CD14-positive monocyte (primary cell): ENCODE data around the gene ELF1. TPM values are rescaled to one million over a fixed set of nuclear protein-coding genes. Genes with fewer than 3 reads are reported as not detected.
A peak's percentile ranks its signal among the peaks of the same experiment; 100 is the strongest.
"Not testable (repeated sequence)": the region's sequence is repeated elsewhere in the genome, so short reads cannot be mapped to it uniquely, and the experiment has no call there.

Experiments used
- DNase-seq, 3 donors: peaks; one replicate each; pipeline ENCODE4 v3.0.0-alpha.2; 2011 to 2022
- H2AFZ ChIP-seq: 2 replicates; pipeline ENCODE4 v1.6.0; 2012; ENCODE audit warnings: mild to moderate bottlenecking, low read depth, low read length, inconsistent platforms; ENCODE audit not compliant: insufficient read depth, poor library complexity, severe bottlenecking
- H3K27ac ChIP-seq, 2 donors: 1 replicate in 1 of 2; 2 replicates in 1 of 2; pipeline ENCODE4 v1.5.1; 2012 to 2013; ENCODE audit warnings: low read length in 2 of 2, control low read depth in 1 of 2, inconsistent platforms in 1 of 2, low read depth in 1 of 2, mild to moderate bottlenecking in 1 of 2
- H3K27me3 ChIP-seq, 2 donors: one replicate each; pipeline versions ENCODE4 v1.6.0 to v1.6.1; 2011 to 2013; ENCODE audit warnings: low read length in 2 of 2; ENCODE audit not compliant: control insufficient read depth in 2 of 2, insufficient read depth in 2 of 2
- H3K36me3 ChIP-seq, 2 donors: replicated peaks in 1 of 2; 1 replicate in 1 of 2; 2 replicates in 1 of 2; pipeline versions ENCODE4 v1.5.1 to v1.6.1; 2012 to 2013; ENCODE audit warnings: low read length in 2 of 2, control low read depth in 1 of 2, inconsistent platforms in 1 of 2, mild to moderate bottlenecking in 1 of 2; ENCODE audit not compliant: insufficient read depth in 2 of 2, control insufficient read depth in 1 of 2
- H3K4me1 ChIP-seq, 2 donors: 1 replicate in 1 of 2; 2 replicates in 1 of 2; pipeline versions ENCODE4 v1.5.1 to v1.6.1; 2012 to 2013; ENCODE audit warnings: low read length in 2 of 2, control low read depth in 1 of 2, inconsistent platforms in 1 of 2, mild to moderate bottlenecking in 1 of 2, moderate library complexity in 1 of 2; ENCODE audit not compliant: insufficient read depth in 2 of 2, control insufficient read depth in 1 of 2
- H3K4me2 ChIP-seq: replicated peaks from 2 replicates; pipeline ENCODE3; 2012; ENCODE audit warnings: low read length, moderate library complexity, mild to moderate bottlenecking; ENCODE audit not compliant: poor library complexity, severe bottlenecking; ENCODE audit errors: extremely low read depth
- H3K4me3 ChIP-seq, 3 experiments: fragments of 200-600 bp in 1 of 3; sonication (generic) in 1 of 3; replicated peaks in 1 of 3; 1 replicate in 2 of 3; 2 replicates in 1 of 3; pipeline ENCODE4 v1.5.1; 2011 to 2013; ENCODE audit warnings: low read length in 3 of 3, mild to moderate bottlenecking in 3 of 3, control low read depth in 2 of 3, low read depth in 2 of 3, inconsistent platforms in 1 of 3, moderate library complexity in 1 of 3
- H3K79me2 ChIP-seq: 2 replicates; pipeline ENCODE4 v1.6.0; 2012; ENCODE audit warnings: mild to moderate bottlenecking, control low read depth, inconsistent platforms, low read length, moderate library complexity; ENCODE audit not compliant: insufficient read depth
- H3K9ac ChIP-seq: 2 replicates; pipeline ENCODE4 v1.6.0; 2017; ENCODE audit warnings: low read length, mild to moderate bottlenecking; ENCODE audit not compliant: insufficient read depth, poor library complexity, severe bottlenecking
- H3K9me3 ChIP-seq, 2 donors: replicated peaks in 1 of 2; 1 replicate in 1 of 2; 2 replicates in 1 of 2; pipeline versions ENCODE4 v1.5.1 to v1.6.1; 2012 to 2013; ENCODE audit warnings: low read length in 2 of 2, control low read depth in 1 of 2; ENCODE audit not compliant: control insufficient read depth in 1 of 2, insufficient read depth in 1 of 2
- H4K20me1 ChIP-seq: 2 replicates; pipeline ENCODE4 v1.6.0; 2012; ENCODE audit warnings: mild to moderate bottlenecking, low read length, control low read depth, moderate library complexity; ENCODE audit not compliant: insufficient read depth
- H3K27ac Mint-ChIP-seq, 7 donors: one replicate each; pipeline ENCODE4 v1.8.0; 2020; ENCODE audit warnings: mild to moderate bottlenecking in 7 of 7, mixed read lengths in 7 of 7, moderate library complexity in 6 of 7, inconsistent platforms in 2 of 7
- H3K27me3 Mint-ChIP-seq, 3 donors: one replicate each; pipeline ENCODE4 v1.8.0; 2021 to 2022; ENCODE audit warnings: low read depth in 3 of 3, mild to moderate bottlenecking in 3 of 3, mixed read lengths in 3 of 3, moderate library complexity in 3 of 3, inconsistent platforms in 1 of 3
- H3K36me3 Mint-ChIP-seq, 2 donors: one replicate each; pipeline ENCODE4 v1.8.0; 2020; ENCODE audit warnings: mixed read lengths in 2 of 2, inconsistent platforms in 1 of 2, mild to moderate bottlenecking in 1 of 2
- H3K4me1 Mint-ChIP-seq: one replicate; pipeline ENCODE4 v1.8.0; 2020; ENCODE audit warnings: mild to moderate bottlenecking, mixed read lengths
- H3K4me3 Mint-ChIP-seq, 2 donors: one replicate each; pipeline ENCODE4 v1.8.0; 2020; ENCODE audit warnings: mild to moderate bottlenecking in 2 of 2, mixed read lengths in 2 of 2, moderate library complexity in 1 of 2
- H3K9me3 Mint-ChIP-seq, 7 donors: one replicate each; pipeline ENCODE4 v1.8.0; 2020 to 2022; ENCODE audit warnings: mixed read lengths in 7 of 7, mild to moderate bottlenecking in 6 of 7, moderate library complexity in 6 of 7, inconsistent platforms in 2 of 7
- CTCF ChIP-seq: fragments of 200-600 bp; IDR thresholded peaks from one replicate; pipeline ENCODE4 v1.8.0; 2022; ENCODE audit warnings: antibody characterized with exemption, mild to moderate bottlenecking
- WGBS: methylation state at CpG from one replicate; pipeline ENCODE4 v1.1.5; 2013; ENCODE audit warnings: missing lambda C conversion rate; ENCODE audit not compliant: insufficient coverage; 5-methylcytosine and 5-hydroxymethylcytosine counted together
- intact Hi-C, 2 donors: fragments of 100-400 bp; cut with micrococcal nuclease; formaldehyde crosslinking; loops; one replicate each; pipeline versions ENCODE4 v1.15.0 to v1.15.1; 2023
- polyA plus RNA-seq, 3 donors: library from polyadenylated mRNA; depleted of rRNA in 1 of 3; unstranded in 2 of 3; stranded (reverse) in 1 of 3; fragments of 300-500 nt in 2 of 3; fragments of >200 nt in 1 of 3; fragmentation: Illumina TruSeq in 2 of 3; gene quantifications; 1 replicate in 2 of 3; 2 replicates in 1 of 3; pipeline ENCODE4 v1.2.3, GENCODE V29; 2012 to 2021

ELF1 gene
- polyA plus RNA-seq, 3 donors, result 63.1 to 83.3 (median 83.3) TPM

- no peaks in the 10 kb centered on the region for H3K27me3 ChIP-seq
- H3K9ac ChIP-seq, result peak overlapping the region; percentile 16
- no peak overlapping the region for H2AFZ ChIP-seq
- peak overlapping the region in 1 of 3 experiments; percentile 36 for H3K4me3 ChIP-seq
- intact Hi-C loops, result loop anchor here (2.0 to 10.0 kb wide), 3 partner anchors 17 to 45 kb away; partner anchors contain the start of gene ELF1 (in 1 of the 2)
- H3K4me2 ChIP-seq, result peak overlapping the region; percentile 40
- DNase-seq, result peak; percentile 78 to 93 (median 91)
- Mint-ChIP-seq H3K36me3 (peaks cover 17 to 18% of the 10 kb centered on the region in 2 donors), H3K4me3 (peak overlapping the region in 1 of 2 donors; percentile 41), H3K27me3 (peaks cover 0 to 3% (median 2%) of the 10 kb centered on the region in 3 donors), H3K27ac (peak overlapping the region; percentile 86 to 95 (median 90)), H3K4me1 (peaks cover 53% of the 10 kb centered on the region), H3K9me3 (peaks cover 0 to 12% (median 6%) of the 10 kb centered on the region in 7 donors)
- peaks cover 19% of the 10 kb centered on the region for H4K20me1 ChIP-seq
- peak overlapping the region; percentile 1 to 90 for H3K27ac ChIP-seq
- H3K4me1 ChIP-seq, result peaks cover 52 to 63% of the 10 kb centered on the region in 2 donors
- H3K9me3 ChIP-seq, result no peaks in the 10 kb centered on the region
- no peaks in the 10 kb centered on the region for H3K36me3 ChIP-seq
- 0% methylated on average over 1 of the region's 4 CpGs for WGBS
- TF ChIP-seq CTCF, result no peak
- peaks cover 68% of the 10 kb centered on the region for H3K79me2 ChIP-seq
Observed at GRCh38 chr13:41049480-41050440, 30.6 kb upstream of the ELF1 start.

- TF ChIP-seq CTCF, result no peak
- intact Hi-C loops, result loop anchor here in 1 of 2 donors (2.0 kb wide), 1 partner anchor 16 kb away; no protein-coding TSS in a partner anchor
- Histone ChIP-seq H2AFZ (no peak overlapping the region), H3K27me3 (no peaks in the 10 kb centered on the region), H4K20me1 (peaks cover 15% of the 10 kb centered on the region), H3K4me1 (peaks cover 42 to 52% of the 10 kb centered on the region in 2 donors), H3K4me3 (peak overlapping the region in 1 of 3 experiments; percentile 36), H3K27ac (peak overlapping the region; percentile 13 to 90), H3K4me2 (peak overlapping the region; percentile 40), H3K36me3 (no peaks in the 10 kb centered on the region), H3K9ac (no peak overlapping the region), H3K9me3 (no peaks in the 10 kb centered on the region), H3K79me2 (peaks cover 57% of the 10 kb centered on the region)
- Mint-ChIP-seq H3K4me3 (no peak overlapping the region), H3K36me3 (peaks cover 17 to 18% of the 10 kb centered on the region in 2 donors), H3K27ac (peak overlapping the region; percentile 86 to 95 (median 90)), H3K4me1 (peaks cover 42% of the 10 kb centered on the region), H3K9me3 (peaks cover 0 to 14% (median 6%) of the 10 kb centered on the region in 7 donors), H3K27me3 (peaks cover 0 to 3% (median 2%) of the 10 kb centered on the region in 3 donors)
- DNase-seq, result peak; percentile 44 to 66 (median 55)
- 20% methylated on average over 2 of the region's 5 CpGs for WGBS
Observed at GRCh38 chr13:41048640-41049039, 29.5 kb upstream of the ELF1 start.

GRCh38 chr13:41042419-41042818, 23.3 kb upstream of the ELF1 start:
- WGBS, result no CpG with 5 or more reads among the region's 4 CpGs
- H3K27ac Mint-ChIP-seq, H3K27me3 Mint-ChIP-seq, H3K27ac ChIP-seq, H3K36me3 ChIP-seq, H3K4me2 ChIP-seq, H3K4me3 Mint-ChIP-seq, H2AFZ ChIP-seq, H3K9ac ChIP-seq, H3K4me3 ChIP-seq, intact Hi-C loops, H3K9me3 ChIP-seq, H3K4me1 ChIP-seq, DNase-seq, H3K27me3 ChIP-seq: not testable (repeated sequence)
- H3K9me3 Mint-ChIP-seq, result peaks cover 2 to 11% (median 4%) of the 10 kb centered on the region in 7 donors
- peaks cover 12 to 13% of the 10 kb centered on the region in 2 donors for H3K36me3 Mint-ChIP-seq
- H4K20me1 ChIP-seq, result peaks cover 35% of the 10 kb centered on the region
- peaks cover 51% of the 10 kb centered on the region for H3K79me2 ChIP-seq
- H3K4me1 Mint-ChIP-seq, result peaks cover 11% of the 10 kb centered on the region
